Skeletal muscle cell (primary cell): Measurements from ENCODE around the gene MAP9.
"Not testable (repeated sequence)": the region's sequence is repeated elsewhere in the genome, so short reads cannot be mapped to it uniquely, and the experiment has no call there.

Experiments
- DNase-seq: peaks from one replicate; pipeline ENCODE4 v3.0.0-alpha.2; 2010; ENCODE audit warnings: low read depth
- H3K4me3 ChIP-seq: 2 replicates; pipeline ENCODE4 v1.5.1; 2011; ENCODE audit warnings: low read depth, mild to moderate bottlenecking, control low read depth, low read length, moderate library complexity

MAP9 gene

GRCh38 chr4:155376387-155377268 is at the start of gene MAP9:
Gene MAP9 (minus strand): TSS chr4:155376965. CDS start chr4:155375850, 1,115 bp downstream.
- peak within 1 kb of the TSS; percentile 85 for H3K4me3 ChIP-seq
- DNase-seq = peak; percentile 92

GRCh38 chr4:155424778-155425177 is 48.0 kb upstream of the MAP9 start:
- not testable (repeated sequence) for H3K4me3 ChIP-seq, DNase-seq

- DNase-seq = no peak
- no peak overlapping the region for H3K4me3 ChIP-seq
Observed at GRCh38 chr4:155423671-155424070, 46.9 kb upstream of the MAP9 start.

GRCh38 chr4:155419266-155419665 is 42.5 kb upstream of the MAP9 start:
- no peak for DNase-seq
- no peak overlapping the region for H3K4me3 ChIP-seq

GRCh38 chr4:155415662-155416061 is 38.9 kb upstream of the MAP9 start:
- H3K4me3 ChIP-seq = no peak overlapping the region

GRCh38 chr4:155413451-155413850 is 36.7 kb upstream of the MAP9 start:
- H3K4me3 ChIP-seq = no peak overlapping the region
- DNase-seq = no peak

More at GRCh38 chr4:155415662-155416061, 38.9 kb upstream of the MAP9 start:
- DNase-seq = no peak

- H3K4me3 ChIP-seq = no peak overlapping the region
- no peak for DNase-seq
Observed at GRCh38 chr4:155411546-155411945, 34.8 kb upstream of the MAP9 start.

GRCh38 chr4:155408796-155409195 is 32.0 kb upstream of the MAP9 start:
- no peak overlapping the region for H3K4me3 ChIP-seq

GRCh38 chr4:155407480-155407879 is 30.7 kb upstream of the MAP9 start:
- no peak for DNase-seq
- H3K4me3 ChIP-seq = no peak overlapping the region

More at GRCh38 chr4:155408796-155409195, 32.0 kb upstream of the MAP9 start:
- DNase-seq = no peak

- peak; percentile 7 for DNase-seq
- H3K4me3 ChIP-seq = no peak overlapping the region
Observed at GRCh38 chr4:155405059-155405458, 28.3 kb upstream of the MAP9 start.

GRCh38 chr4:155403886-155404285 is 27.1 kb upstream of the MAP9 start:
- peak; percentile 11 for DNase-seq
- no peak overlapping the region for H3K4me3 ChIP-seq

- DNase-seq = no peak
- H3K4me3 ChIP-seq = no peak overlapping the region
Observed at GRCh38 chr4:155402941-155403340, 26.2 kb upstream of the MAP9 start.

- no peak for DNase-seq
- H3K4me3 ChIP-seq = no peak overlapping the region
Observed at GRCh38 chr4:155400893-155401292, 24.1 kb upstream of the MAP9 start.

- no peak for DNase-seq
- H3K4me3 ChIP-seq = no peak overlapping the region
Observed at GRCh38 chr4:155399974-155400697, 23.4 kb upstream of the MAP9 start.

GRCh38 chr4:155392481-155393184 is 15.9 kb upstream of the MAP9 start:
- peak; percentile 61 for DNase-seq
- H3K4me3 ChIP-seq = no peak overlapping the region

- H3K4me3 ChIP-seq = no peak overlapping the region
- DNase-seq = no peak
Observed at GRCh38 chr4:155391932-155392331, 15.2 kb upstream of the MAP9 start.

- H3K4me3 ChIP-seq = no peak overlapping the region
- no peak for DNase-seq
Observed at GRCh38 chr4:155388162-155388561, 11.4 kb upstream of the MAP9 start.

- no peak overlapping the region for H3K4me3 ChIP-seq
- DNase-seq = no peak
Observed at GRCh38 chr4:155383541-155383940, 6.8 kb upstream of the MAP9 start.

GRCh38 chr4:155377276-155377675 is 511 bp upstream of the MAP9 start:
- peak; percentile 21 for DNase-seq
- H3K4me3 ChIP-seq = peak overlapping the region; percentile 85
